Fibroblast of pulmonary artery (primary cell): ENCODE data around the gene ZNF830.

Source experiments
- DNase-seq: peaks from one replicate; pipeline ENCODE4 v3.0.0-alpha.2; 2010; ENCODE audit warnings: low read depth
- H3K4me3 ChIP-seq: replicated peaks from 2 replicates; pipeline ENCODE4 v1.5.1; 2011; ENCODE audit warnings: low read depth, mild to moderate bottlenecking, control low read depth, low read length, moderate library complexity
- TF ChIP-seq, protein P1 (sequence below): IDR thresholded peaks from 2 replicates; pipeline ENCODE4 v1.5.1; 2011; ENCODE audit warnings: mild to moderate bottlenecking, control low read depth, low read length, inconsistent platforms; ENCODE audit errors: missing control alignments

The ZNF830 gene

DNA sequence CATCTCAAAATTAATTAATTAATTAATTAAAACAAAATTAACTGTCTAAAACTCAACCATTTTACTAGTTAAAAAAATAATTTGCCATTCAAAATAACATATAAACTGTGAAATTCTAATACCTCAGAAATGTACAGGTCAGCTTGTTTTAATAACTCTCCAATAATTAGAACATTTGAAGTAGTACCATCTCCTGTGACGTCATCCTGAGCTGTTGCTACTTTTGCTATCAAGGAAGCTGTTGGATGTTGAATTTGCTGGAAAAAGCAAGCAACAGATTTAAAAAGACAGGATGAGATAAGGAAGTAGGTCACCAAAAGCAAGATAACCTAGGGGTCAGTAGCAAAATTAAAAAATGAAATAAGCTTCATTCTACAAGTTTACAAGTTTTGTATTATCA is 2.9 kb upstream of the ZNF830 start:
- no peak for DNase-seq
- H3K4me3 ChIP-seq, result no peak overlapping the region
- TF ChIP-seq, protein P1, sequence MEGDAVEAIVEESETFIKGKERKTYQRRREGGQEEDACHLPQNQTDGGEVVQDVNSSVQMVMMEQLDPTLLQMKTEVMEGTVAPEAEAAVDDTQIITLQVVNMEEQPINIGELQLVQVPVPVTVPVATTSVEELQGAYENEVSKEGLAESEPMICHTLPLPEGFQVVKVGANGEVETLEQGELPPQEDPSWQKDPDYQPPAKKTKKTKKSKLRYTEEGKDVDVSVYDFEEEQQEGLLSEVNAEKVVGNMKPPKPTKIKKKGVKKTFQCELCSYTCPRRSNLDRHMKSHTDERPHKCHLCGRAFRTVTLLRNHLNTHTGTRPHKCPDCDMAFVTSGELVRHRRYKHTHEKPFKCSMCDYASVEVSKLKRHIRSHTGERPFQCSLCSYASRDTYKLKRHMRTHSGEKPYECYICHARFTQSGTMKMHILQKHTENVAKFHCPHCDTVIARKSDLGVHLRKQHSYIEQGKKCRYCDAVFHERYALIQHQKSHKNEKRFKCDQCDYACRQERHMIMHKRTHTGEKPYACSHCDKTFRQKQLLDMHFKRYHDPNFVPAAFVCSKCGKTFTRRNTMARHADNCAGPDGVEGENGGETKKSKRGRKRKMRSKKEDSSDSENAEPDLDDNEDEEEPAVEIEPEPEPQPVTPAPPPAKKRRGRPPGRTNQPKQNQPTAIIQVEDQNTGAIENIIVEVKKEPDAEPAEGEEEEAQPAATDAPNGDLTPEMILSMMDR, result no peak

- no peak for DNase-seq
- no peak overlapping the region for H3K4me3 ChIP-seq
- TF ChIP-seq, protein P1, result no peak
Measured at GRCh38 chr17:34974179-34974578, 12.8 kb downstream of the ZNF830 start.

- TF ChIP-seq, protein P1, result no peak
- no peak for DNase-seq
- no peak overlapping the region for H3K4me3 ChIP-seq
Measured at GRCh38 chr17:34974794-34975785, 13.8 kb downstream of the ZNF830 start.

DNA sequence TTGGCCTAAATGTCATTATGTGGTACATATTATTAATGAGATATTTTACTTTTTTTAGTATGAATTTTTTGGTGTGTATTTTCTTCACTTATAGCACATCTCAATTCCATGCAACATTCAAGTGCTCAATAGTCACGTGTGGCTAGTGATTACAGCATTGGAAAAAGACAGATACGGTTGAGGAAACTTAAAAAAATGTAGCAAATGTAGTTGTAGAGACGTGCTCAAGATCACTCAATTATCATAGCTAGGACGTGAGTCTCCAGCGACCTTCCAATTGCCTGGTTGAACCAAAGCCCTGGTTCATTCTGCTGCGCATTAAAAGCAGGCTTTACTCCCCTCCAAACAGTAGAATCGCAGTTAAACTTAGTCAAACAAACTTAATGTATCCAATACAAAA is 17.8 kb downstream of the ZNF830 start:
- no peak for DNase-seq
- TF ChIP-seq, protein P1, result no peak
- H3K4me3 ChIP-seq, result no peak overlapping the region

- DNase-seq, result no peak
- TF ChIP-seq, protein P1, result no peak
- H3K4me3 ChIP-seq, result peak overlapping the region; percentile 79
Measured at GRCh38 chr17:34979650-34980352, 18.5 kb downstream of the ZNF830 start.

- TF ChIP-seq, protein P1, result no peak
- DNase-seq, result peak; percentile 94
- peak within 1 kb of the TSS; percentile 79 for H3K4me3 ChIP-seq
Measured at GRCh38 chr17:34980353-34980680, 19.0 kb downstream of the ZNF830 start, which contains the start of gene LIG3. TSS of gene LIG3 (plus strand) at chr17:34980512. CDS start at chr17:34983006, 2,494 bp downstream.
